ENCODE measurements around the gene KLF13.
A peak's percentile ranks its signal among the peaks of the same experiment; 100 is the strongest.

KLF13 gene

DNA sequence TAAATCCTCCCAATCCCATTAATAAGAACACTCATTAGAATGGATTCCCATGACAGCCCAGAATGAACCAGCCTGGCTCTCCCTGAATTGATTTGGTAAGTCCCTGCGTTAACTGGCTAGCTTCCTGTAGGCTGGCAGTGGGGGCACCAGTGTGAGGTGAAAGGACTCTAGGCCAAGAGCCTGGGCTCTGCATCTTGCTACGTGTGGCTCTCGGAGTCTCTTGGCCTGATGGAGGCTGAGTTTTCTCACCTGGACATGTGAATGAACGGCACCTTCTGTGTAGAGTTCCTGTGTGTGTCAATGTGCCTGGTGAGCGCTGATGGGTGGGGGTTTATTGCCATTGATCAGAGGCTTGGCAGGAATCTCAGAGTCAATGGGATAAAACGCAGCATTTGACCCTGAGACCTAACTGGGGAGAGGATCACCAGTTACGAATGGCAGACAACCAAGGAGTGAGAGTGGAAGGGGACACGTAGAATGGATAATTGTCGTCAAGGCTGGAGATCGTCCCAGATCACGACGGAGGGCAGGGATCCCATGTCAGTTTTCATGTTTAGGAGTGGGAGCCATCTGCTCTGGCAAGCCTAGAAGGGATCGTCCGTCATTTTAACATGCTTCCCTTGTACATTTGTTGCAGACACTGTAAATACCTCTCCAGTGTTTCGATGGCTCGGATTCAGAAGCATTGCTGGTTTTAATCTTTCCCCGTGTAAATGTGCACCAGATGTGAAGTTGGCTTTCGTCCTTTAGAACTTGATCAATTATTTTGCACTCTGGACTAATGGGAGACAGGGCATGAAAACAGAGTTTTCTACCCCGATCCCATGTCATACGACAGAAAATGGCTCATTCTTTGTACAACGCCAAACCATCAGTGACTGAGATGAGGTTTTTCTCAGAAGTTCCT lies 9.0 kb upstream of the KLF13 start:
- no peak for DNase-seq

DNA sequence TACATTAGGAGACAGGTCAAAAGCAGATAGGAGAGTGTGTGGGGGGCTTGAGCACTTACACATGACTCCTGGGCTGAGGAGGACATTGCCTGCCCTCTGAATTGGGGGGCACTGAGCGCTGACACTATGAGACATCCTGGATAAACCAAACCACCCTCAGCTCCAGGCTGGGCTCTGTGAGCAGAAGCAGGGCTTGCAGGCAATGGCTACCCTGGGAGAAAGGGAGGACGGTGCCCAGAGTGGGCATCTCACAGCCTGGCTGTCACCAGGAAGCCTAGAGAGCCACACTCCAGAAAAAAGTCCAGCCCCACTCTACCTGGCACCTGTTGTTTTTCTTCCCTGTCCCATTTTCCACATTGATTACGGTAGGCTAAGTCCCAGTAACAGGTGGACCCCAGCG lies 8.2 kb upstream of the KLF13 start:
- DNase-seq = no peak

DNA sequence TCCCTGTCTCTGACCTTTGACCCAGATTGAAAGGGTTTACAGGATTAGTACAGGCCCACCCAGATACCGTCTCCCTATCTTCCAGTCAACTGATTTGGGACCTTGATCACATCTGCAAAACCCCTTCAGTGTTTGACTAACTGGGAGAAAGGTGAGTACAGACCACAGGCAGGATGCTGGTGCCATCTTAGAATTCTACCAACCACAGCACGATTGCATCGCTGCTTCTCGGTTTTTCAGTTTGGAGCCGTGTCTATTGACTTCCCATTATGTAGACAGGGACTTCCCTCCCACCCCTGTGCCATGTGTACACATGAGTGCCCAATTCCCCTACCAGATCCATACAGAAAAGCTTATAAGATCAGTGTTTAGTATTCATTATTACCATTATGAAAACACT lies 6.6 kb upstream of the KLF13 start:
- no peak for DNase-seq

DNA sequence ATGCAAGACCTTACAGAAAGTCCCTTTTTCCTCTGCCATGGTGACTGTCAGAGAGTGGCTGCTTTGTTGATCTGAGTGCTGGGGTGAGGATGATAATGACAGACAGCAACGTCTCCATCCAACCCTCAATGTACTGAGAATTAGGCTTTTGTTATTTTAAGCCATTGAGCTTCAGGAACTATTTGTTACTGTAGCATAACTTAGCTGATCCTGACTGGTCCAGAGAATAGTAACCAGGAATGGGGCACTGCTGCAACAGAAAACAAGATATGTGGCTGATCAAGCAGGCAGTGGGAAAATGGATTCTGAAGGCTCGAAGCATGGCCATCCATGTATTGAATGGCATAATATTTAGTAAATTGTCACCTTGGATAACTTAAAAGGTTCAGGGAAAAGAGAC lies 5.2 kb upstream of the KLF13 start:
- no peak for DNase-seq

DNA sequence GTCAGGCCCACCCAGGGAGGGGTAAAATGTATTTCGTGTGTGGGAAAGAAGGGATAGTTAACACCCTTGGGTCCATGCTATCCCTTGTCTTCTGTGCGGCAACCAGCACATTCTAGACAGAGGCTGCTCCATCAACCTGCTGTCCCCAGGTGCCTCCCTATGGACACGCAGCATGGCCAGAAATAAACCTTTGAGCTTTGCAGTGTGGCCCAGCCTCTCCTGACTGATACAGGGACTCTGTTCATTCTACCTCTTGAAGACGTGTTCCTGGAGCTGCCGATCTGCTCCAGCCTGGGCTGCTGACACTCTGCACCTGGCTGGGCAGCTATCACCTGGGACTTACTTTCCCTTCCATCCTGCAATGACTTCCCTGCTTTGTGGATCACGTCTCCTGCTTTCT lies 4.1 kb upstream of the KLF13 start:
- DNase-seq = no peak

DNA sequence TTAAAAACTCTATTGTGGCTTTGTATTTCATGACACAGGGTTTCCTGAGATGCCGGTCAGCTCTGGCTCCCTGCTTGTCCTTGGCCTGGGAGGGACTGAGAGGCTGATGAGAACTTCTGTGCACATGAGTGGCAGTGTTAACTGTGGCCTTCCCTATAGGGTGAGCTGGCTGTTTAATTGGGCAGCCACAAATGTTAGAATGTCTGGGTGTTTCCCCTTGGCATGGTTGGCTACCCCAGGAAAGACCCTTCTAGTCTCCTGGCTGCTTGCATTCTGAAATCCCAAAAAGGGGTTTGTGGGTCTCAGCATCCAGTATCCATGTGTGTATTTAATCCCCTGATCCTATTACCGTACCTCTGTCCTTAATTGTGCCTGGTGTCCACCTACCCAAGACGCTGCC lies 3.0 kb upstream of the KLF13 start:
- no peak for DNase-seq

DNA sequence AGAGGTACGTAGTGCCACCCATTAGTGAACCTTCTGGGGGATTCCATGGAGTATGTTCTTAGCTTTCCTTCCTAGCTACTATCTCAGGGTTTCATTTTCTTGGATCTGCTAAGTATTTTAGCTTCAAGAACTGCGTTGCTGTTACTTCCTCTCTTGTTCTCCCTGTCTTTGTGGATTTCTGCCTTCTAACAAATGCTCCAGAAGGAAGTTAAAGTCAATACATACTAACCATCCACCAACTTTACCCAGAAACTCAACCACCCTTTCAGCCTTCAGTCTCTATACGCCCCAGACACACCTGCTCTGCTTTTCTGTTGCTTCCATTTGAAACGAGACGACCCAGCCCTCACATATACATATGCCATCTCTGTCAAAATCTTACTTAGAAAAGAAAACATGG lies 2.4 kb upstream of the KLF13 start:
- DNase-seq = no peak

DNA sequence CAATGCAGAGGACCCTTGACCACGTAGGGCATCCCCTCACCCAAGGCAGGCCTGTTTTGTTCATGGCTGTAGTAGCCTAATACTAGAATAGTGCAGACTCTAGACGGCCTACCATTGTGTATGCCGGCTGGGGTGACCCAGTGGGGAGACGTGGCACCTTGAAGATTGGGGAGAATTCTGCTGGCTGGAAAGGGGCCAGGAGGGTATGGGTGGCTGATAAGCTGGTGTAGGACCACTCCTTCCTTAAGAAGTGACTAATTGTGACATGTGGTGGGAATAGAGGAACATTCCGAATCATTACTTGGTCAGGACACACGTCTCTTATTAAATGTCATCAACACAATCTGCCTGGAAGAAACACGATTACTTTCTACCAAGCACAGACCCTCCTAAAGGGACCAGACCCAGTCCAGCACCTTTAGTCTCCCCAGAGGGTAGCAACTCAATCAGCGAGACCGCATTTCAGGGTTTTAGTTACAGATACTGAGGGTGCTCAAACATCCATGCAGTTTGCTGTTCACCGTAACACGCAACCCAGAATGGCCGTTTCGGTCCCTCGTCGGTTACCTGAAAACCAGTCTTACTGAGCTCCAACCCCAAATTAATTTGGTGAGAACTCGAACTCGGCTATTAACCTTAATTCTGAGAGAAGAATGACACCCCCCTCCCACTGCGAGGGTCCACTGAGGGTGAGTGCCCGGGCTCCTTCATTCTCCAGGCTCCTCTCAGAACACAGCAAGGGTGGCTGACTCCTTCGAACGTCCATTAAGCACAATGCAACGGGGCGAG lies 1.6 kb upstream of the KLF13 start:
- DNase-seq = no peak

DNA sequence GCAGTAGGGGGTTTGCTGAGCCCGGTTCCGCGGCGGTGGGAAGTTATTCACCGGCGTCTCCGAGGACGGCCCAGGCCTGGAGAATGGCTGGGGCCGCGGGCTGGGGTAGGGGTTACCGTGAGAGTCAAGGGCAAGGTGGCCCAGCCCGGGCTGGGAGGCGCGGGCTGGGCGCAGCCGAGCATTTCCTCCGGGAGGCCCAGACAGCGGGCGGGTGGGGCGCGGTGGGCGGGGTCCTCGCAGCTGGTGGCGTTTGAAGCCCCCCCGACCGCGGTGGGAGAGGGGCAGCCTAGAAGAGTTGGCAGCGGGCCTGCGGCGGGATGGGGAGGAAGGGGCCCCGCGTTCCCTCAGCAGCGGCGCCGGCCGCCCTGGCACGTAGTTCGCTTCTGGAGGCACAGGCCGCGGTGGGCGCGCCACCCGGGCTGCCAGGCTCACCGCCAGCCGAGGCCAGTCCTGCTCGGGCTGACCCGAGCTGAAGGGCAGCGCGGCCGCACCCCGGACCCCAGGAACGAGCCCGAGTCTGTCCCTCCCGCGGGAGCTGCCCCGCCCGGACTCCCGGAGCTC lies 960 bp upstream of the KLF13 start:
- peak; percentile 68 for DNase-seq

DNA sequence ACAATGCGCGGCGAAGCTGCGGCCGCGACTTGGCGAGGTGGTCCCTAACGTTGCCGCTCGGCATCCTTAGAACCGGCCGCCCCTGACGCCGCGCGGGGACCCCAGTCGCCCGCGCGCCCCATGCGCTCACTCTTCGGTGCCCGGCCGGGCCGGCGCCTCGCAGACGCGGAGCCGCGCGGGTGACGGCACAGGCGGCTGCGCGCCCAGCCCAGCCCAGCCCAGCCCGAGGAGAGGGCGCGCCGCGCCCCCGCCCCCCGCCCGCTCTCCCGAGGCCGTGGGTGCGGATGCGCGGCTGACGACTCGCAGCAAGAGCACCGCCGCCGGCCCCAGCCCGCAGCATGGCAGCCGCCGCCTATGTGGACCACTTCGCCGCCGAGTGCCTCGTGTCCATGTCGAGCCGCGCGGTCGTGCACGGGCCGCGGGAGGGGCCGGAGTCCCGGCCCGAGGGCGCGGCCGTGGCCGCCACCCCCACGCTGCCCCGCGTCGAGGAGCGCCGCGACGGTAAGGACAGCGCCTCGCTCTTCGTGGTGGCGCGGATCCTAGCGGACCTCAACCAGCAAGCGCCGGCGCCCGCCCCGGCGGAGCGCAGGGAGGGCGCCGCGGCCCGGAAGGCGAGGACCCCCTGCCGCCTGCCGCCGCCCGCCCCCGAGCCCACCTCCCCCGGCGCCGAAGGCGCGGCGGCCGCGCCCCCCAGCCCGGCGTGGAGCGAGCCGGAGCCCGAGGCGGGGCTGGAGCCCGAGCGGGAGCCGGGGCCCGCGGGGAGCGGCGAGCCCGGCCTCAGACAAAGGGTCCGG lies 437 bp downstream of the KLF13 start:
- peak; percentile 82 for DNase-seq

DNA sequence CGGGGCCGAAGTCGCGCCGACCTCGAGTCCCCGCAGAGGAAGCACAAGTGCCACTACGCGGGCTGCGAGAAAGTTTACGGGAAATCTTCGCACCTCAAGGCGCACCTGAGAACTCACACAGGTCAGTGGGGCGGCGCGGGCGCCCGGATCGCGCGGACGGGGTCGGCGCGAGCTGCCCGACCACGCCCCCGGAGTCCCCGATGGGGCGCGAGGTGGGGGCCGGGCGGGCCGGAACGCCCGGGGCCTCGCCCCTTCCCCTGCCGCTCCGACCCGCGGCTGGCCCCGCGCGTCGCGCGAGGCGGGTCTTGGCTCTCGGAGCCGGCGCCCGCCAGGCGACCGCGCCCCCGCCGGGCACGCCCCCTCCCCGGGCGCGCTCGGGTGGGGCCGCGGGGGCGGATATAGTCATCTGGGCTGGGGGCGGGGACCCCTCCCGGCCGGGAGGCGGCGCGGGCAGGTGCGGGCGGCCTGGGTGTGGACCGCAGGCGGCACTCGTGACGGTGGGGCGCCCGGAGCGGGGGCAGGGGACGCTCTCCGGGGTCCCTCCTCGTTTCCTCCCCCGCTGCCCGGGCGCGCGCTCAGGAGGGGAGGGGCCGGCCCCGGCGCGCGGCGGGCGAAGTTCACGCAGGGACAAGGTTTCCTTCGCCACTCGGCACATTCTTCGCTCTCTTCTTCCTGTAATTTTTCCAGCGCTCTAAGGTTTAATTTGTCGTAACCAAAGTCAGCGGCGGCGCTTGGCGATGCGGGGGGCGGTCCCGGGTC lies 1.2 kb downstream of the KLF13 start:
- DNase-seq = peak; percentile 87

DNA sequence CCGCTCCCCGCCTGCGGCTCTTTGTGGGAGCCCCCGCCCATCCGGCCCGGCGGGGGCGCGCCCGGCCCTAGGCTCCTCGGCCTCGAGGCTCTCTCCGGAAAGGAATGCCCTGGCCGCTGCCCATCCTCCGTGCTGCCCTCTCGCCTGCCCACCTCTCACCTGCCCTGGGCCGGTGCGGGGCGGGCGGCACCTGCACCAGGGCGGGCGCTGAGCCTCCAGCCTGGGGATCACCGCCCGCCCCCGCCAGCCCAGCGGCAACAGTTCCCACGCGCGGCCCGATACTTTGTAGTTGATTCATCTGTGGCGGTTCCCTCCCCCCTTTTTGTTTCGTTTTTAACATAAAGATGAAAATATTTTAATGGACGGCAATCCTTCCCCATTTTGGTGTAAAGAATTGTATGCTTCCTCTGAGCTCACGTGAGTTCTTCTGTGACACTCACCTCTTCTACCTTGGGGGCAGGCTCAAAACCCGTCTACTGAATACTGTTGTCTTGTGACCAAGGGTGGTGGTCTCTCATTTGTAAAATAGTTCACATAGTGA lies 1.9 kb downstream of the KLF13 start:
- peak; percentile 71 for DNase-seq

DNA sequence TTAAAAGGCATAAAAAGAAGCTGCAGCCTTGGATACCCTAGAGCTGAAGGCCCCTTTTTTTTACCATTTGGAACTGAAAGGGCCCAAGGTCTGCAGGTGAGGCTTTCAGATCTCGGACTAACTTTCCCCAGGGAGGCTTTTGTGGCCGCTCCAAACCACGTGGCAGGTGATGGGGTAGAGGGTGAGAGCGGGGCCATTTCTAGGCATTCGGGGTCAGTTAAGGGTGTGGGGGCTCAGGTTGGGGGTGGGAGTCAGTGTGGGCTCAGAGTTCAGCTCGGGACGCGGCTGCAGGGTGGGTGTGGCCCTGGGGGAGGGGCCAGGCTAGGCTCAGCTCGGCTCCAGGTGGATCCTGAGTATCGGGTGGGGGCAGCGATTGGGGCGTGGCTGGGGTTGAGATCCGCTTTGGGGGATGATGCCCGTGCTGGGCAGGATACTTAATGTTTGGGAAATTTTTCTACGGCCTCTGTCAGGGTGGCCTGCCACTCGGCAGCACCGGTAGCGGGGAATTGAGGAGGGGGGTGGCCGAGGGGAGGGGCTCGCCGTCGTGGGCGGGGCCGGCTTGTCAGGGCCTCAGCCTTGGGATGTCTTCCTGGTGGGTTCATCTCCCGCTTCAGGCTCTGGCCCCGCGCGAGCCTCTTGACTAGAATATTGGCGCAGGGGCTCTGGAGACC lies 2.5 kb downstream of the KLF13 start:
- no peak for DNase-seq

DNA sequence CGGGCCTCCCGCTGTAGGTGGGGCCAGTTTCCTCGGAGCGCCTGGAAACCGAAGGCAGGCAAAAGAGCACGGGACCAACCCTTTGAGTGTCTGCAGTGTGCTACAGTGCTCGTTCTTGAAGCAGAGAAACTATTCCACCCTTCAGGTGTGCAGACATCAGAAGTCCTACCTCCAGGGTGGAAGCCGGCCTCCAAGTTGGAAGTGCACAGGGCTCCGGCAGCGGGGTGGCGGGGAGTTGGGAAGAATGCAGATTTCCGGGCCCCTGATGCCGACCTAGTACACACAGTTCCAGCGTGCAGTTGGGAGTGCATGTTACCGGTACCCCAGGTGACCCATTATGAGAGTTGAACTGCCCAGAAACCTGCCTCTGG lies 3.0 kb downstream of the KLF13 start:
- DNase-seq = no peak

DNA sequence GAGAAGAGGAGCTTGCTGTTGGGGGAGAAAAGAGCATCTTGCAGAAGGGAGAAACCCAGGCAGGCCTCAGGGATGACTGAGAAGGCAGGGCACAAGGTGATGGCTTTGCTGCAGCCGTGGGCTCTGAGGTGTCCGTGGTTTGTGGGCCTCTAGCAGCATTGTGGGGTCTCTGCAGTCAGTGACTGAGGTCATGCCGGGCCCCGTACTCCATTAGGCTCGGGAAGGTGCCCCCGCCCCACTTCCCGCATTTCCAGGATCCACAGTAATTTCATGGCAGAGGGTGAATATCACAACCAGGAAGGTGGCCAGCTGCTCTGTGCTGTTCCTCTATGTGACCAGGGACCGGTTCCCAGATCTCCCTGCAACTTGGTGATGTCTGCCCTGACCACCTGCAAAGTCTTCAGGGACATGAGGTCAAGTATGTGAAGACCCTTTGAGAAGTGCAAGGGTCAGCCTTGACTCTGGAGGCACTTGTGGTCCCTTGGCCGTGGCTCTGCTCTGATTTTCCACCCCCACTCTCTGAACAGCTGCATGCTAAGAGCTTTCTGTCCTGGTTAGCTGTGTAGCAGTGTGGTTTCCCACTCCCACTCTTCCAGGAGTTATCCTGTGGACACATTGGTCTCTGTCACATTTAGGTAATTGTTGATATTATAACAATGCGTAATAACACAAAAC lies 3.6 kb downstream of the KLF13 start:
- no peak for DNase-seq

DNA sequence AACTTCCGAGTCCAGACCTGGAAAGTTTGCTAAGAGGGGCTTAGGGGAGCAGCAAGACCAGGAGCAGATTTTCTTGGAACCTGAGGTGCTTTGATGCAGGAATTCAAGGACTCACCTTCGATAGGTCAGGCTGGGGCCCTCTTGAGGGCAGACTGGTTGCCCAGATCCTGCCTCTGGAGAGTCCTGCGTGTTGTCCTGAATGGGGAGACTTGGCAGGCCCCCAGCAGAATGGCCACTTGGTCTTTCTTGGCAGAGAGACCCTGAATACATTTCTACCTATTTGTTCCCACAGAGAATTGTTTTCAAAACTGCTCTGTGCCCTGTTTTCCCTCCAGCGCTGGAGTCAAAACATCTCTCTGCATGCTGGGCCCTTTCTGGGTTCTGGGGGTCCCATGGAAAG lies 4.2 kb downstream of the KLF13 start:
- no peak for DNase-seq

DNA sequence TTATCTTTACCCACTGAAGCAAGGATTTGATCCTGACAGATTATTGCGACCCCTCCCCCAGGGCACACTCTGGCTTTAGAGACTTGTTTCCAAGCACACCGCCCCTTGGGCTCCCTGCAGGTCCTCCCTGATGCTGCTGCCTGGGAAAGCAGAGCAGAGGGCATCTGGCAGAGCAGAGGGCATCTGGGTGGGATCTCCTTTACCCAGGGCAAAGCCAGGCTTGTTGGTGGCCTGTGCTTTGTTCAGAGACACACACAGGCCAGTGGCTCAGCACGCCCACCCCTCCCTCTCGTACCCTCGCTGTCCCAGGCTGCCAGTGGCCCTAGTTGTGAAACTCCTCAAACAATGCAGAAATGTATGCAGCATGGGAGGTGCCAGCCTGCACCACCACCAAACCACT lies 4.8 kb downstream of the KLF13 start:
- DNase-seq = no peak

DNA sequence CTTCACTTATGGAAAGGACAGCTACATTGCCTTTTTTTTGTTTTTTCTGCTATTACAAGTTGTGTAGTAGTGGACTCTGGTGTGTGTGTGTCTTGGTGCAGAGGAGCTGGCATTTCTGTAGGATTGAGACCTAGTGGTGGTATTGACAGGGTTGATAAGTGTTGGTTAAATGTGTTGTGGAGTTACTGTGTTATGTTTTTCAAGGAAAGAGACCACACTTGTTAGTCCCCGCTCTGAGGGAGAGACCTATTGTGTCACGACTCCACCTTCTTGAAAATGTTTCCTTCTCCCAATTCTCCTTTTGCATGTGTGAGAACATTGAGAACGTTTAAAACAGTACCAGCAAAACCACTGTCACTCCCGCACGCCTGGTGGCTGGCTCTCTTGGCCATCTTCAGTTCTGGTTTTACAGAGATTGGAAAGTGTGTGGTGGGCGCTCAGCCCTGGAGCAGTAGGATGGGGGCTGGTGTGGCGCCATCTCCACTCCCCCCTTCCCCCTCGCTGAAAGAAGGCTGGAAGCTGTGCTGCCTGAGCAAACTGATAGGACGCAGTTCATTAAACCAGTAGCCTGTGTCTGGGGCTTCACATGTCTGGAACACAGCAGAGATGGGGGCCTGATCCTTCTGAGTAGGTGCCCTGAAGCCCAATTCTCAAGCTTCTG lies 5.5 kb downstream of the KLF13 start:
- no peak for DNase-seq

DNA sequence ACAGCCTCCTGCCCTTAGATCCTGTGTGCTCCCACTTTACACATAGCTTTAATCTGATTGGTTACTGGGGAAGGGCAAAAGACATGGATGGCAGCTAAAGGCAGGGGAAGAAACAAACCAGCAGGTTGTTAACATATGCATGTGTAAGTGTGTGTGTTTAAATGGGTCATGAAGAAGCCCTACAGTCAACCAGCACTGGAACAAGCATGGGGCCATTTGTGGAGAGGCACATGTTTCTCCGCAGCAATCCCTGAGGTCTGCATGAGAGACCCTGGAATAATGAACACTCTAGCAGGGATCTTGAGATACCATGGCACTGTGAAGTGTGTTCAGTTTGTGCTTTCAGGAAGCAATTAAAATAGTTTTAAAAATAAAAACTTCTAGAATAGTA lies 6.0 kb downstream of the KLF13 start:
- no peak for DNase-seq

DNA sequence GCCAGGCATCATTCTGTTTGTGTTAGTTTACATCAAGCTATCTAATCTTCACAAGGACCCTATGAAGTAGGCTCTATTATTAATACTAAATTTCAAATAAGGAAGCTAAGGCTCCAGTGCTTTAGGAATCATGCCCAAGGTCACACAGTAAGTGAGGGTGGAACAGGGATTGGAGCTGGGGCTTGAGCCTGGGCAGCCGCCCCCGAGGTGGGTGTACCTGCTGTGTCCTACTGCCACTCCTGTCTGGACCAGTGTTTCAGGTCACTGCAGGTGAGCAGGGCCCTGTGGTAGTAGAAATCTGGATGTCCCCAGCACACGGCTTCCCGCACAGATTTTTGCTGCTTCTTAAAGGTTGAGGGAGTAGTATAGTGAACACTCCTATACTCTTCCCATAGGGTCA lies 6.5 kb downstream of the KLF13 start:
- DNase-seq = no peak

All from CD4-positive, alpha-beta T cell treated with Interleukin-12 subunit alpha and Interleukin-12 subunit beta, for 1 hour (primary cell).